HFFc6 (cell line): ENCODE results near the gene TELO2. TPM values are rescaled to one million over a fixed set of nuclear protein-coding genes. Genes with fewer than 3 reads are reported as not detected.
"Not testable (repeated sequence)": the region's sequence is repeated elsewhere in the genome, so short reads cannot be mapped to it uniquely, and the experiment has no call there.

ENCODE experiments used
- DNase-seq: peaks from one replicate; pipeline ENCODE4 v3.0.0-alpha.2; 2018
- H3K27ac Mint-ChIP-seq: 2 replicates; pipeline ENCODE4 v1.8.0; 2020; ENCODE audit warnings: mild to moderate bottlenecking, mixed read lengths
- H3K27me3 Mint-ChIP-seq: 2 replicates; pipeline ENCODE4 v1.8.0; 2021; ENCODE audit warnings: mild to moderate bottlenecking, moderate library complexity, mixed read lengths; ENCODE audit not compliant: insufficient read depth
- H3K36me3 Mint-ChIP-seq: 2 replicates; pipeline ENCODE4 v1.8.0; 2021; ENCODE audit warnings: low read depth, mixed read lengths
- H3K4me1 Mint-ChIP-seq: 2 replicates; pipeline ENCODE4 v1.8.0; 2020; ENCODE audit warnings: low read depth, mixed read lengths
- H3K4me3 Mint-ChIP-seq: 2 replicates; pipeline ENCODE4 v1.8.0; 2020; ENCODE audit warnings: mild to moderate bottlenecking, moderate library complexity, mixed read lengths
- H3K9me3 Mint-ChIP-seq: 2 replicates; pipeline ENCODE4 v1.8.0; 2020; ENCODE audit warnings: mild to moderate bottlenecking, mixed read lengths
- CTCF ChIP-seq: fragments of 200-600 bp; sonication (generic); IDR thresholded peaks from 2 replicates; pipeline ENCODE4 v1.5.0; 2021; ENCODE audit warnings: antibody characterized with exemption, mild to moderate bottlenecking
- total RNA-seq, 6 experiments: library from RNA; stranded (reverse); fragmentation: NEBNext Ultra II Directional; extraction: Animal tissue kit (Norgen Biotek cat#: 25700); gene quantifications; 2 replicates in 1 of 6; 3 replicates in 5 of 6; pipeline ENCODE4 v1.2.3, GENCODE V29; 2021

TELO2 gene
- total RNA-seq, 6 experiments from 2014 or later: 28.6 to 37.4 (median 34.8) TPM

- H3K4me1 Mint-ChIP-seq: peaks cover 25% of the 10 kb centered on the region
- H3K9me3 Mint-ChIP-seq: no peaks in the 10 kb centered on the region
- TF ChIP-seq CTCF: no peak
- peak within 1 kb of the TSS; percentile 87 for H3K4me3 Mint-ChIP-seq
- H3K36me3 Mint-ChIP-seq: no peaks in the 10 kb centered on the region; the same call in 1 of the 2 replicates
- peak within 1 kb of the TSS; percentile 80 for H3K27ac Mint-ChIP-seq
- peaks cover 4% of the 10 kb centered on the region for H3K27me3 Mint-ChIP-seq
- DNase-seq: peak; percentile 78
Observed at GRCh38 chr16:1474796-1475551, 18.2 kb upstream of the TELO2 start, which contains the start of gene CLCN7. Gene CLCN7, minus strand, starts transcription at chr16:1475028. Its CDS starts 54 bp downstream, at chr16:1474974.

GRCh38 chr16:1475552-1476114 is 17.5 kb upstream of the TELO2 start:
- Mint-ChIP-seq H3K9me3 (no peaks in the 10 kb centered on the region), H3K4me1 (peaks cover 19% of the 10 kb centered on the region)
- no peak for TF ChIP-seq CTCF

GRCh38 chr16:1477033-1477432 is 16.1 kb upstream of the TELO2 start:
- no peaks in the 10 kb centered on the region; the same call in 1 of the 2 replicates for H3K36me3 Mint-ChIP-seq
- H3K27ac Mint-ChIP-seq: no peak overlapping the region
- TF ChIP-seq CTCF: no peak
- no peak overlapping the region for H3K4me3 Mint-ChIP-seq
- no peaks in the 10 kb centered on the region for H3K9me3 Mint-ChIP-seq
- H3K4me1 Mint-ChIP-seq: peaks cover 10% of the 10 kb centered on the region; the same call in 1 of the 2 replicates
- peaks cover 4% of the 10 kb centered on the region for H3K27me3 Mint-ChIP-seq
- no peak for DNase-seq

More at GRCh38 chr16:1475552-1476114, 17.5 kb upstream of the TELO2 start:
- no peak for DNase-seq
- Mint-ChIP-seq H3K4me3 (peak overlapping the region; percentile 85), H3K36me3 (no peaks in the 10 kb centered on the region; the same call in 1 of the 2 replicates), H3K27me3 (peaks cover 4% of the 10 kb centered on the region), H3K27ac (peak overlapping the region; percentile 80)

GRCh38 chr16:1478937-1479336 is 14.2 kb upstream of the TELO2 start:
- not testable (repeated sequence) for DNase-seq, H3K36me3 Mint-ChIP-seq, H3K9me3 Mint-ChIP-seq, H3K4me1 Mint-ChIP-seq, H3K27ac Mint-ChIP-seq, H3K4me3 Mint-ChIP-seq
- H3K27me3 Mint-ChIP-seq: peaks cover 13% of the 10 kb centered on the region

GRCh38 chr16:1481906-1482835 is 11.0 kb upstream of the TELO2 start:
- Mint-ChIP-seq H3K9me3 (no peaks in the 10 kb centered on the region), H3K27ac (no peak overlapping the region), H3K36me3 (no peaks in the 10 kb centered on the region; the same call in 1 of the 2 replicates), H3K4me1 (no peaks in the 10 kb centered on the region), H3K27me3 (peaks cover 17% of the 10 kb centered on the region), H3K4me3 (no peak overlapping the region)
- DNase-seq: peak; percentile 40
- no peak for TF ChIP-seq CTCF
